H9 (cell line): Measurements from ENCODE around the gene NCAM2. TPM values are rescaled to one million over a fixed set of nuclear protein-coding genes. Genes with fewer than 3 reads are reported as not detected.

ENCODE experiments used
- DNase-seq: peaks from one replicate; pipeline ENCODE4 v3.0.0-alpha.2; 2017
- H2AFZ ChIP-seq: one replicate; pipeline ENCODE4 v1.6.1; 2013; ENCODE audit warnings: mild to moderate bottlenecking, low read length, control low read depth, moderate library complexity
- H2AK5ac ChIP-seq: 2 replicates; pipeline ENCODE4 v1.6.1; 2013; ENCODE audit warnings: low read length, control low read depth, mixed read lengths; ENCODE audit not compliant: insufficient read length
- H2BK120ac ChIP-seq: one replicate; pipeline ENCODE4 v1.6.1; 2013; ENCODE audit warnings: low read depth, mild to moderate bottlenecking, low read length, control low read depth, inconsistent platforms; ENCODE audit not compliant: poor library complexity, severe bottlenecking
- H2BK12ac ChIP-seq: 2 replicates; pipeline ENCODE4 v1.6.1; 2013; ENCODE audit warnings: low read length, control low read depth, mixed read lengths, low read depth; ENCODE audit not compliant: insufficient read length
- H2BK15ac ChIP-seq: 2 replicates; pipeline ENCODE4 v1.6.1; 2013; ENCODE audit warnings: low read depth, low read length, control low read depth
- H2BK20ac ChIP-seq: one replicate; pipeline ENCODE4 v1.6.1; 2013; ENCODE audit warnings: low read depth, mild to moderate bottlenecking, low read length, control low read depth, inconsistent platforms; ENCODE audit not compliant: poor library complexity, severe bottlenecking
- H2BK5ac ChIP-seq: 2 replicates; pipeline ENCODE4 v1.6.1; 2013; ENCODE audit warnings: low read length, control low read depth, mixed read lengths; ENCODE audit not compliant: insufficient read length
- H3K14ac ChIP-seq: 2 replicates; pipeline ENCODE4 v1.6.1; 2013; ENCODE audit warnings: low read length, control low read depth; ENCODE audit not compliant: insufficient read depth
- H3K18ac ChIP-seq: 2 replicates; pipeline ENCODE4 v1.6.1; 2013; ENCODE audit warnings: low read depth, mild to moderate bottlenecking, mixed read lengths, low read length, control low read depth; ENCODE audit not compliant: insufficient read length
- H3K23ac ChIP-seq: 2 replicates; pipeline ENCODE4 v1.6.1; 2013; ENCODE audit warnings: low read length, control low read depth, mixed read lengths, low read depth; ENCODE audit not compliant: insufficient read length
- H3K23me2 ChIP-seq: 2 replicates; pipeline ENCODE4 v1.6.1; 2013; ENCODE audit warnings: low read depth, mild to moderate bottlenecking, mixed read lengths, low read length, control low read depth; ENCODE audit not compliant: insufficient read length, poor library complexity, severe bottlenecking
- H3K27ac ChIP-seq: 2 replicates; pipeline ENCODE4 v1.5.1; 2013; ENCODE audit warnings: low read length, control low read depth, mixed read lengths, low read depth; ENCODE audit not compliant: insufficient read length
- H3K27me3 ChIP-seq: 2 replicates; pipeline ENCODE4 v1.6.1; 2013; ENCODE audit warnings: low read length, control low read depth, inconsistent platforms; ENCODE audit not compliant: insufficient read depth
- H3K4ac ChIP-seq: 2 replicates; pipeline ENCODE4 v1.6.1; 2013; ENCODE audit warnings: low read depth, mild to moderate bottlenecking, control low read depth, inconsistent platforms, low read length, moderate library complexity
- H3K4me1 ChIP-seq: 2 replicates; pipeline ENCODE4 v1.6.1; 2013; ENCODE audit warnings: low read length, control low read depth, inconsistent platforms; ENCODE audit not compliant: insufficient read depth
- H3K4me2 ChIP-seq: 2 replicates; pipeline ENCODE4 v1.6.1; 2013; ENCODE audit warnings: low read length, control low read depth, mixed read lengths; ENCODE audit not compliant: insufficient read length, insufficient read depth
- H3K56ac ChIP-seq: 2 replicates; pipeline ENCODE4 v1.6.1; 2013; ENCODE audit warnings: low read depth, mild to moderate bottlenecking, mixed read lengths, low read length, control low read depth; ENCODE audit not compliant: insufficient read length
- H3K79me1 ChIP-seq: 2 replicates; pipeline ENCODE4 v1.6.1; 2013; ENCODE audit warnings: low read depth, mild to moderate bottlenecking, moderate library complexity, low read length, control low read depth, inconsistent platforms; ENCODE audit not compliant: insufficient read depth, poor library complexity, severe bottlenecking
- H3K79me2 ChIP-seq: 2 replicates; pipeline ENCODE4 v1.6.1; 2013; ENCODE audit warnings: low read length, control low read depth, inconsistent platforms; ENCODE audit not compliant: insufficient read depth
- H3K9ac ChIP-seq: 2 replicates; pipeline ENCODE4 v1.6.1; 2013; ENCODE audit warnings: low read length, control low read depth, mixed read lengths; ENCODE audit not compliant: insufficient read length; ENCODE audit errors: extremely low read depth
- H3K9me3 ChIP-seq: one replicate; pipeline ENCODE4 v1.6.1; 2013; ENCODE audit warnings: low read depth, low read length, inconsistent platforms; ENCODE audit not compliant: control insufficient read depth
- H3T11ph ChIP-seq: one replicate; pipeline ENCODE4 v1.6.1; 2013; ENCODE audit warnings: mild to moderate bottlenecking, low read length, control low read depth, inconsistent platforms
- H4K20me1 ChIP-seq: one replicate; pipeline ENCODE4 v1.6.1; 2013; ENCODE audit not compliant: control insufficient read depth, insufficient read length, insufficient read depth
- H4K5ac ChIP-seq: 2 replicates; pipeline ENCODE4 v1.6.1; 2013; ENCODE audit warnings: low read depth, mild to moderate bottlenecking, mixed read lengths, low read length, control low read depth; ENCODE audit not compliant: insufficient read length
- H4K8ac ChIP-seq: replicated peaks from 2 replicates; pipeline ENCODE4 v1.6.1; 2013; ENCODE audit warnings: low read length, control low read depth, mixed read lengths, low read depth; ENCODE audit not compliant: insufficient read length
- H4K91ac ChIP-seq: 2 replicates; pipeline ENCODE4 v1.6.1; 2013; ENCODE audit warnings: low read depth, mild to moderate bottlenecking, moderate library complexity, mixed read lengths, low read length, control low read depth; ENCODE audit not compliant: insufficient read length
- H3K27ac Mint-ChIP-seq, 3 experiments: 2 replicates in 2 of 3; 3 replicates in 1 of 3; pipeline ENCODE4 v1.8.0; 2020 to 2021; ENCODE audit warnings: mixed read lengths in 3 of 3, mild to moderate bottlenecking in 1 of 3, moderate library complexity in 1 of 3
- H3K27me3 Mint-ChIP-seq: 2 replicates; pipeline ENCODE4 v1.8.0; 2021; ENCODE audit warnings: low read depth, mild to moderate bottlenecking, moderate library complexity, mixed read lengths
- H3K36me3 Mint-ChIP-seq, 3 experiments: 2 replicates in 2 of 3; 3 replicates in 1 of 3; pipeline ENCODE4 v1.8.0; 2020 to 2021; ENCODE audit warnings: low read depth in 3 of 3, mixed read lengths in 3 of 3; ENCODE audit not compliant: insufficient read depth in 1 of 3
- H3K4me1 Mint-ChIP-seq, 2 experiments: 2 replicates each; pipeline ENCODE4 v1.8.0; 2020; ENCODE audit warnings: mixed read lengths in 2 of 2
- H3K4me3 Mint-ChIP-seq, 2 experiments: 2 replicates in 1 of 2; 3 replicates in 1 of 2; pipeline ENCODE4 v1.8.0; 2020 to 2021; ENCODE audit warnings: mild to moderate bottlenecking in 2 of 2, mixed read lengths in 2 of 2, moderate library complexity in 1 of 2
- H3K9me3 Mint-ChIP-seq, 2 experiments: 2 replicates in 1 of 2; 3 replicates in 1 of 2; pipeline ENCODE4 v1.8.0; 2020; ENCODE audit warnings: mild to moderate bottlenecking in 2 of 2, mixed read lengths in 2 of 2, moderate library complexity in 1 of 2
- CTCF ChIP-seq: fragments of 200-600 bp; sonication (generic); conservative IDR thresholded peaks from 3 replicates; pipeline ENCODE4 v1.8.0; 2021; ENCODE audit warnings: antibody characterized with exemption, mild to moderate bottlenecking
- whole genome bisulfite sequencing: extraction: QIAGEN DNeasy Blood & Tissue Kit; methylation state at CpG from one replicate; pipeline ENCODE4 v1.1.7; 2013; ENCODE audit warnings: missing lambda C conversion rate, low lambda C conversion rate, mixed read lengths; ENCODE audit not compliant: insufficient read length; ENCODE audit errors: extremely low coverage; 5-methylcytosine and 5-hydroxymethylcytosine counted together
- total RNA-seq: library from RNA; stranded (reverse); gene quantifications from 2 replicates; pipeline ENCODE4 v1.2.1, GENCODE V29; 2021

NCAM2 gene
- total RNA-seq, 1 experiment from 2014 or later, result 2.2 TPM

- Histone ChIP-seq H3K27me3 (no peaks in the 10 kb centered on the region), H3K23ac (no peak overlapping the region), H2AFZ (no peak overlapping the region), H2AK5ac (no peak overlapping the region), H4K20me1 (no peaks in the 10 kb centered on the region), H3K79me1 (no peaks in the 10 kb centered on the region), H4K8ac (no peak overlapping the region), H4K91ac (no peak overlapping the region), H3K4ac (no peak overlapping the region), H3K9me3 (no peaks in the 10 kb centered on the region), H2BK5ac (no peak overlapping the region), H3K27ac (no peak overlapping the region), H2BK15ac (no peak overlapping the region), H3K4me1 (no peaks in the 10 kb centered on the region), H3K79me2 (no peaks in the 10 kb centered on the region), H3K18ac (no peak overlapping the region), H2BK120ac (no peak overlapping the region), H3T11ph (no peak overlapping the region), H3K9ac (no peak overlapping the region), H2BK12ac (no peak overlapping the region), H2BK20ac (no peak overlapping the region), H3K14ac (no peak overlapping the region), H3K56ac (no peak overlapping the region), H4K5ac (no peak overlapping the region), H3K4me2 (no peak overlapping the region), H3K23me2 (no peaks in the 10 kb centered on the region)
- Mint-ChIP-seq H3K27ac (no peak overlapping the region; a peak in 1 of 7 replicates), H3K4me1 (peaks cover 3 to 4% of the 10 kb centered on the region in 2 experiments; a peak in 1 of 4 replicates), H3K9me3 (no peaks in the 10 kb centered on the region), H3K36me3 (no peaks in the 10 kb centered on the region; a peak in 1 of 7 replicates), H3K27me3 (no peaks in the 10 kb centered on the region), H3K4me3 (no peak overlapping the region)
- WGBS, result no CpG with 5 or more reads among the region's 6 CpGs
- TF ChIP-seq CTCF, result no peak
- no peak for DNase-seq
These were observed 269.9 kb downstream of the NCAM2 start for GRCh38 chr21:21268061-21268471.
